Amygdala (tissue), 56 donors: ENCODE data around the gene ADGRG7.

Source experiments
- DNase-seq, 56 donors: peaks; one replicate each; lab custom pipeline; 2025; lab: John Stamatoyannopoulos, UW

Gene ADGRG7

DNA sequence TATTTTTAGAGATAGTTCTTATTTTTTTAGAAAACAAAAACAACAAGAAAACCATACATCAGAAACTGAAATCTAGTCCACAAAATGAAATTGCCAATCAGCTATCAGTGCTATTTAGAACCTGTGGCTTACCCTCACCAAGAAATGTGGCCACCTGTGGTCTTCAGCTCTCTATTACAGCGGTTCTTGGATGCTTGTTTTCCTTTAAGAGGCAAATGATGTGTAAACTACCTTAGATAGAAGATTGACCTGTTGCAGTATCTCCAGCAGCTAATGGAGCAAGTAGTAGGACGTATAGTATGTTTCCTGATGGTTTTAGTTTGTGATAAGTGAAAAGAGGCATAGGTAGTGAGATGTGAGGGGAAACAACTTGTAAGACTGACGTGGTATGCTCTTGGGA, 121.1 kb downstream of the ADGRG7 start:
- no peak for DNase-seq

DNA sequence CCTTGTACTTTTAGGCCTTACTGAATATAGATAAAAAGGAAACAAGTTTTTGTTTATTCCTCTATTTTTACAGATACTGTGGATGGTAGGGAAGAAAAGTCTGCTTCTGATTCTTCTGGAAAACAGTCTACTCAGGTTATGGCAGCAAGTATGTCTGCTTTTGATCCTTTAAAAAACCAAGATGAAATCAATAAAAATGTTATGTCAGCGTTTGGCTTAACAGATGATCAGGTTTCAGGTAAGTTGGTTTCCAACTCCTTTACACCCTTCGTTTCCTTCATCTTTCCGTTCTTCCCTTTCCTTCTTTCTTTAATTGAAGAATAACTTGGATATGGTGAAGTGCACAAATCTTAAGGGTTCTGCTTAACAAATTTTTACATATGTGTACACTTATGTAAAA, 123.0 kb downstream of the ADGRG7 start:
- DNase-seq, result no peak

DNA sequence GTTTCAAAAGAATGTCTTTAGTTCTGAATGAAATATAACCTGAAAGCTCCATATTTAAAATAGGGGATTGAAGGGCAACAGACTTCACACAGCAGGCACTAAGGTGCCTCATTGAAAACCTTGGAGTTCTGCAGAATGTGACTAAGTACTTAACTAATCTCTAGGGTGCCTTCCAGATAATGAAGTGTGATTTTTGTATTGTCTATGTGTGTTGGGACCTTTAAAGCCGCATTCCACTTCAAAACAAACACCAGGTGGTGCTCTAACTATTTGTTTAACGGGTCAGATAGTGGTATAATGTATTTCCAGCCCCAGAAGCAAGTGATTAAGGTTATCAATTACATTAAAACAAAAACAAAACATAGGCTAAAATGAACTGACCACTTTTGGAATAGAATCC, 127.9 kb downstream of the ADGRG7 start:
- DNase-seq, result no peak

GRCh38 chr3:100740207-100740606, 130.8 kb downstream of the ADGRG7 start:
- no peak for DNase-seq

- peak in 3 of 56 donors; percentile 4 to 28 (median 11) for DNase-seq
Measured at GRCh38 chr3:100743535-100743934, 134.1 kb downstream of the ADGRG7 start.

GRCh38 chr3:100744671-100745070, 135.3 kb downstream of the ADGRG7 start:
- no peak for DNase-seq
